GM19240 (cell line): ENCODE results near the gene DDB1.
"Not testable (repeated sequence)": the region's sequence is repeated elsewhere in the genome, so short reads cannot be mapped to it uniquely, and the experiment has no call there.

ENCODE experiments used
- DNase-seq: peaks from one replicate; pipeline ENCODE4 v3.0.0; 2011; ENCODE audit warnings: low spot score; ENCODE audit not compliant: insufficient read length

DDB1 gene

GRCh38 chr11:61272731-61273130, 60.2 kb downstream of the DDB1 start:
- no peak for DNase-seq

- no peak for DNase-seq
These were observed 62.4 kb downstream of the DDB1 start for GRCh38 chr11:61270354-61271076.

- no peak for DNase-seq
These were observed 64.2 kb downstream of the DDB1 start for GRCh38 chr11:61268588-61269250.

- no peak for DNase-seq
These were observed 65.5 kb downstream of the DDB1 start for GRCh38 chr11:61267437-61267841.

- DNase-seq: no peak
These were observed 66.3 kb downstream of the DDB1 start for GRCh38 chr11:61266602-61267001.

GRCh38 chr11:61265357-61265756, 67.5 kb downstream of the DDB1 start:
- no peak for DNase-seq

GRCh38 chr11:61264795-61265194, 68.1 kb downstream of the DDB1 start:
- no peak for DNase-seq

GRCh38 chr11:61264371-61264770, 68.5 kb downstream of the DDB1 start:
- no peak for DNase-seq

- no peak for DNase-seq
These were observed 73.5 kb downstream of the DDB1 start for GRCh38 chr11:61259363-61259762.

GRCh38 chr11:61258546-61258945, 74.4 kb downstream of the DDB1 start:
- DNase-seq: no peak

GRCh38 chr11:61256710-61257482, 76.0 kb downstream of the DDB1 start:
- no peak for DNase-seq

- DNase-seq: peak; percentile 92
These were observed 78.4 kb downstream of the DDB1 start for GRCh38 chr11:61254403-61255025.

GRCh38 chr11:61252332-61252731, 80.6 kb downstream of the DDB1 start:
- DNase-seq: not testable (repeated sequence)

GRCh38 chr11:61250796-61251765, 81.8 kb downstream of the DDB1 start:
- DNase-seq: not testable (repeated sequence)
